DOHH2 (cell line): ENCODE measurements around the gene KIF5C.

Experiments
- H3F3A ChIP-seq: fragments of 200-600 bp; sonication (generic), shearing (Covaris generic); 2 replicates; pipeline ENCODE4 v1.6.0; 2016; ENCODE audit warnings: antibody characterized with exemption, mild to moderate bottlenecking; ENCODE audit not compliant: control insufficient read depth, insufficient read depth
- H3K27ac ChIP-seq: fragments of 200-600 bp; sonication (generic); 2 replicates; pipeline ENCODE4 v1.5.1; 2014; ENCODE audit warnings: low read depth, mild to moderate bottlenecking, low read length, moderate library complexity
- H3K27me3 ChIP-seq: fragments of 200-600 bp; sonication (generic); 2 replicates; pipeline ENCODE4 v1.6.1; 2014; ENCODE audit warnings: mild to moderate bottlenecking, low read length, mixed read lengths; ENCODE audit not compliant: control insufficient read depth
- H3K36me3 ChIP-seq: fragments of 200-600 bp; sonication (generic); 2 replicates; pipeline ENCODE4 v1.6.1; 2014; ENCODE audit warnings: mild to moderate bottlenecking, low read length, moderate library complexity, mixed read lengths; ENCODE audit not compliant: control insufficient read depth
- H3K4me1 ChIP-seq: fragments of 200-600 bp; sonication (generic); 2 replicates; pipeline ENCODE4 v1.6.1; 2014; ENCODE audit warnings: mild to moderate bottlenecking, low read length, mixed read lengths; ENCODE audit not compliant: control insufficient read depth
- H3K4me2 ChIP-seq: fragments of 200-600 bp; sonication (generic); 2 replicates; pipeline ENCODE4 v1.6.0; 2014; ENCODE audit warnings: mild to moderate bottlenecking, low read length, moderate library complexity
- H3K4me3 ChIP-seq: fragments of 200-600 bp; sonication (generic); 2 replicates; pipeline ENCODE4 v1.5.1; 2014; ENCODE audit warnings: mild to moderate bottlenecking, low read length, mixed read lengths
- H3K79me2 ChIP-seq: fragments of 200-600 bp; sonication (generic); 2 replicates; pipeline ENCODE4 v1.6.1; 2014; ENCODE audit warnings: mild to moderate bottlenecking, low read length, mixed read lengths; ENCODE audit not compliant: control insufficient read depth
- H3K9me2 ChIP-seq: fragments of 200-600 bp; sonication (generic); replicated peaks from 2 replicates; pipeline ENCODE4 v1.6.1; 2014; ENCODE audit warnings: mild to moderate bottlenecking, low read length, mixed read lengths; ENCODE audit not compliant: control insufficient read depth
- H3K9me3 ChIP-seq: fragments of 200-600 bp; sonication (generic); 2 replicates; pipeline ENCODE4 v1.6.1; 2014; ENCODE audit warnings: antibody characterized with exemption, low read length, mixed read lengths; ENCODE audit not compliant: control insufficient read depth, insufficient read depth
- H4K20me1 ChIP-seq: fragments of 200-600 bp; sonication (generic); 2 replicates; pipeline ENCODE4 v1.6.0; 2014; ENCODE audit warnings: low read depth, mild to moderate bottlenecking, antibody characterized with exemption, low read length, moderate library complexity; ENCODE audit not compliant: control insufficient read depth, insufficient read depth
- EZH2phosphoT487 ChIP-seq: fragments of 200-600 bp; sonication (generic); IDR thresholded peaks from 2 replicates; pipeline ENCODE4 v1.6.1; 2017; ENCODE audit warnings: borderline replicate concordance, mild to moderate bottlenecking, antibody characterized with exemption, low read length, moderate library complexity, mixed read lengths
- TF ChIP-seq, protein P1 (sequence below): fragments of 200-600 bp; sonication (generic); IDR thresholded peaks from one replicate; pipeline ENCODE4 v1.5.1; 2014; ENCODE audit warnings: antibody characterized with exemption, mild to moderate bottlenecking, low read depth, low read length; ENCODE audit not compliant: poor library complexity, severe bottlenecking

KIF5C gene

GRCh38 chr2:149049142-149049541 is 174.1 kb downstream of the KIF5C start:
- Histone ChIP-seq H3K36me3 (peaks cover 2% of the 10 kb centered on the region; the same call in 1 of the 2 replicates), H4K20me1 (no peaks in the 10 kb centered on the region), H3K9me2 (no peaks in the 10 kb centered on the region), H3F3A (no peaks in the 10 kb centered on the region), H3K79me2 (peaks cover 72% of the 10 kb centered on the region), H3K4me3 (no peak overlapping the region), H3K9me3 (peaks cover 12% of the 10 kb centered on the region; the same call in 1 of the 2 replicates), H3K27me3 (no peaks in the 10 kb centered on the region), H3K4me2 (no peak overlapping the region), H3K27ac (no peak overlapping the region), H3K4me1 (no peaks in the 10 kb centered on the region)
- TF ChIP-seq, protein P1, sequence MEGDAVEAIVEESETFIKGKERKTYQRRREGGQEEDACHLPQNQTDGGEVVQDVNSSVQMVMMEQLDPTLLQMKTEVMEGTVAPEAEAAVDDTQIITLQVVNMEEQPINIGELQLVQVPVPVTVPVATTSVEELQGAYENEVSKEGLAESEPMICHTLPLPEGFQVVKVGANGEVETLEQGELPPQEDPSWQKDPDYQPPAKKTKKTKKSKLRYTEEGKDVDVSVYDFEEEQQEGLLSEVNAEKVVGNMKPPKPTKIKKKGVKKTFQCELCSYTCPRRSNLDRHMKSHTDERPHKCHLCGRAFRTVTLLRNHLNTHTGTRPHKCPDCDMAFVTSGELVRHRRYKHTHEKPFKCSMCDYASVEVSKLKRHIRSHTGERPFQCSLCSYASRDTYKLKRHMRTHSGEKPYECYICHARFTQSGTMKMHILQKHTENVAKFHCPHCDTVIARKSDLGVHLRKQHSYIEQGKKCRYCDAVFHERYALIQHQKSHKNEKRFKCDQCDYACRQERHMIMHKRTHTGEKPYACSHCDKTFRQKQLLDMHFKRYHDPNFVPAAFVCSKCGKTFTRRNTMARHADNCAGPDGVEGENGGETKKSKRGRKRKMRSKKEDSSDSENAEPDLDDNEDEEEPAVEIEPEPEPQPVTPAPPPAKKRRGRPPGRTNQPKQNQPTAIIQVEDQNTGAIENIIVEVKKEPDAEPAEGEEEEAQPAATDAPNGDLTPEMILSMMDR: no peak
- no peak for TF ChIP-seq EZH2phosphoT487

DNA sequence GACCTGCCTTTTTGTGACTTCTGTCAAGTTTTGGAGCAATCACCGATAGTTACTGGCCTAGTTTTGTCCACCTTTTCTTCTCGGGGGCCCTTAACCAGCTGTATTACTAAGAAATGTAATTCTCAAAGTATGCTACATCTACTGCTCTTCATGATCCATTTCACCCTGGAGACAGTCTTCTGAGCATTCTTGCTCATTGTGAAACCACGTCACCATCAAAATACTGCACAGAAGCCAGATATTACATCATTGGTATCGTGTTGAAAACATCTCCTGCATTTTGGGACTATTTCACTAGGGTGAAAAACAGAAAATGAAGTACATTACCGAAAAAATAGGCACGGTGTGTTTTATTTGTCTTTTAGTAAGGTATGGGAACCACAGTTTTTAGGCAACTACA is 175.2 kb downstream of the KIF5C start:
- Histone ChIP-seq H3K4me1 (no peaks in the 10 kb centered on the region), H3K9me3 (peaks cover 12% of the 10 kb centered on the region; the same call in 1 of the 2 replicates), H3K36me3 (peaks cover 2% of the 10 kb centered on the region; the same call in 1 of the 2 replicates), H3F3A (no peaks in the 10 kb centered on the region), H3K4me3 (no peak overlapping the region), H3K27me3 (no peaks in the 10 kb centered on the region), H3K9me2 (no peaks in the 10 kb centered on the region), H4K20me1 (no peaks in the 10 kb centered on the region), H3K4me2 (no peak overlapping the region), H3K27ac (no peak overlapping the region), H3K79me2 (peaks cover 67% of the 10 kb centered on the region)
- TF ChIP-seq EZH2phosphoT487: no peak
- TF ChIP-seq, protein P1: no peak

DNA sequence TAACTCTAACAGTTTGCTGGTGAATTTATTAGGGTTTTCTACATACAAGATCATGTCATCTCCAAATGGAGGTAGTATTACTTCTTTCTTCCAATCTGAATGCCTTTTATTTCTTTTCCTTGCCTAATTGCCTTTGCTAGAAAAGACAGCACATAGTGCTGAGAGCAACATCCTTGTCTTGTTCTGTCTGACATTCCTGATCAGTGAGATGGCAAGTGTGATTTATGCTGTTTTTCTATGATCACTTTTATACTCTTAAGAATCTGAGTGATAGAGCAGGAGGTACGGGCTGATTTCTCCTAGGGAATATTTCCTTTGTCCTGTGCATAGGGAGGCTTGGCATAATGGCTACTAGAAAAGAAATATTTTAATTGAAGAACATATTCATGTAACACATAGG is 180.7 kb downstream of the KIF5C start:
- H3K4me2 ChIP-seq: no peak overlapping the region
- H3K27ac ChIP-seq: no peak overlapping the region
- H4K20me1 ChIP-seq: no peaks in the 10 kb centered on the region
- no peaks in the 10 kb centered on the region for H3K9me2 ChIP-seq
- H3F3A ChIP-seq: no peaks in the 10 kb centered on the region
- 0 out of 2 replicates have a peak, but pooled peaks cover 3% of the 10 kb centered on the region for H3K4me1 ChIP-seq
- no peaks in the 10 kb centered on the region for H3K27me3 ChIP-seq
- no peaks in the 10 kb centered on the region for H3K9me3 ChIP-seq
- H3K79me2 ChIP-seq: peaks cover 27% of the 10 kb centered on the region
- H3K4me3 ChIP-seq: no peak overlapping the region
- TF ChIP-seq EZH2phosphoT487: no peak
- TF ChIP-seq, protein P1: no peak
- H3K36me3 ChIP-seq: no peaks in the 10 kb centered on the region
